Mammary epithelial cell (primary cell): Measurements from ENCODE around the gene PSMD2.

ENCODE experiments used
- EZH2 ChIP-seq: IDR thresholded peaks from 2 replicates; pipeline ENCODE4 v1.6.1; 2012; ENCODE audit warnings: low read length, inconsistent platforms, borderline replicate concordance
- TF ChIP-seq, protein P1 (sequence below), 2 donors: IDR thresholded peaks in 1 of 2; conservative IDR thresholded peaks in 1 of 2; 2 replicates each; pipeline ENCODE4 v1.5.1; 2011 to 2012; ENCODE audit warnings: inconsistent platforms in 2 of 2, low read length in 2 of 2, mild to moderate bottlenecking in 2 of 2, control low read depth in 1 of 2, low read depth in 1 of 2; ENCODE audit not compliant: insufficient read depth in 1 of 2; ENCODE audit errors: extremely low read depth in 1 of 2

DNA sequence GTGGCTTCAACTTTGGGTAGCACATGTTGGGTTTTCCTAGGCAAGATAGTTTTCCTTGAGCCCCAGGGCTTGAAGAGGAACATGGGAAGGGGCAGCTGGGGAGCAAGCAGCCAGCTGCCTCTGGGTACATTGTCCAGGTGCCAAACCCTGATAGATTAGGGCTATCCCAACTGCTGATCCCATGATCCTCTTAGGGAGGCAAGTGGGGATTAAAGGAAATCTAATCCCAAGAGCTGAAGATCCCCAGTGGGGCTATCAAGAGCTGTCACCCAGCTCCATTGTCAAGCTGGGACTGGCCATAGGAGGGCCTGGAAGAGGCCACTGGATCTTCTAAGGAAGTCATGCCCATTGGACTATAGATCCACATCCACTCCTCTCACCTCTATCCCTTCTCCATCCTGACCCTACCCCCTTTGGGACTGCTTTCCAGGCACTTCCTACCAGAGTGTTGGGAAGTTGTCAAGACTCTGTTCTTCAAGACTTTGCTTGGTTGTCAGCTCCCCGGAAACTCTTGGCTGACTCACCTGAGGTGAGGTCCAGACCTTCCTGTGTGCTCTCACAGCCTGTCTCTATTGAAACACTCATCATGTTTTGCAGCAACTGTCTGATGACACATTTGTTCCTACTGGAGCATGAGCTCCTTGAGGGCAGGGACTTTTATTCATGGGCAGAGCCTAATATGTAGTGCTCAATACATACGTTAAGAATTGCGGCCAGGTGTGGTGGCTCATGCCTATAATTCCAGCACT, 43.6 kb upstream of the PSMD2 start:
- TF ChIP-seq, protein P1, sequence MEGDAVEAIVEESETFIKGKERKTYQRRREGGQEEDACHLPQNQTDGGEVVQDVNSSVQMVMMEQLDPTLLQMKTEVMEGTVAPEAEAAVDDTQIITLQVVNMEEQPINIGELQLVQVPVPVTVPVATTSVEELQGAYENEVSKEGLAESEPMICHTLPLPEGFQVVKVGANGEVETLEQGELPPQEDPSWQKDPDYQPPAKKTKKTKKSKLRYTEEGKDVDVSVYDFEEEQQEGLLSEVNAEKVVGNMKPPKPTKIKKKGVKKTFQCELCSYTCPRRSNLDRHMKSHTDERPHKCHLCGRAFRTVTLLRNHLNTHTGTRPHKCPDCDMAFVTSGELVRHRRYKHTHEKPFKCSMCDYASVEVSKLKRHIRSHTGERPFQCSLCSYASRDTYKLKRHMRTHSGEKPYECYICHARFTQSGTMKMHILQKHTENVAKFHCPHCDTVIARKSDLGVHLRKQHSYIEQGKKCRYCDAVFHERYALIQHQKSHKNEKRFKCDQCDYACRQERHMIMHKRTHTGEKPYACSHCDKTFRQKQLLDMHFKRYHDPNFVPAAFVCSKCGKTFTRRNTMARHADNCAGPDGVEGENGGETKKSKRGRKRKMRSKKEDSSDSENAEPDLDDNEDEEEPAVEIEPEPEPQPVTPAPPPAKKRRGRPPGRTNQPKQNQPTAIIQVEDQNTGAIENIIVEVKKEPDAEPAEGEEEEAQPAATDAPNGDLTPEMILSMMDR (conservative IDR thresholded peaks at IDR 0.05 in 1 of 2, IDR thresholded peaks at IDR 0.05 in 1 of 2; ENCODE audit: extremely low read depth in 1 of 2, insufficient read depth in 1 of 2, low read depth in 1 of 2, low read length in 2 of 2) = no peak
- no peak for TF ChIP-seq EZH2
